ENCODE data around the gene AHDC1.
"Not testable (repeated sequence)": the region's sequence is repeated elsewhere in the genome, so short reads cannot be mapped to it uniquely, and the experiment has no call there.

Gene AHDC1

GRCh38 chr1:27519331-27520258 lies 84.3 kb downstream of the AHDC1 start:
- FAIRE-seq (no peak), DNase-seq (ENCODE audit: low spot score) (no peak)

- FAIRE-seq (no peak), DNase-seq (ENCODE audit: low spot score) (no peak)
Measured at GRCh38 chr1:27518808-27519207, 85.1 kb downstream of the AHDC1 start.

GRCh38 chr1:27517907-27518718 lies 85.8 kb downstream of the AHDC1 start:
- FAIRE-seq (no peak), DNase-seq (ENCODE audit: low spot score) (no peak)

- FAIRE-seq (no peak), DNase-seq (ENCODE audit: low spot score) (no peak)
Measured at GRCh38 chr1:27517301-27517700, 86.6 kb downstream of the AHDC1 start.

- no peak for DNase-seq (ENCODE audit: low spot score)
- no peak for FAIRE-seq
Measured at GRCh38 chr1:27515626-27516025, 88.3 kb downstream of the AHDC1 start.

GRCh38 chr1:27513958-27514357 lies 90.0 kb downstream of the AHDC1 start:
- FAIRE-seq = no peak
- no peak for DNase-seq (ENCODE audit: low spot score)

GRCh38 chr1:27513528-27513927 lies 90.4 kb downstream of the AHDC1 start:
- DNase-seq (ENCODE audit: low spot score) (no peak), FAIRE-seq (no peak)

- DNase-seq (ENCODE audit: low spot score) (no peak), FAIRE-seq (no peak)
Measured at GRCh38 chr1:27509127-27510080, 94.5 kb downstream of the AHDC1 start.

- DNase-seq (ENCODE audit: low spot score) (no peak), FAIRE-seq (no peak)
Measured at GRCh38 chr1:27507960-27508665, 95.8 kb downstream of the AHDC1 start.

- no peak for DNase-seq (ENCODE audit: low spot score)
- FAIRE-seq = no peak
Measured at GRCh38 chr1:27506703-27507102, 97.2 kb downstream of the AHDC1 start.

- DNase-seq (ENCODE audit: low spot score) (no peak), FAIRE-seq (no peak)
Measured at GRCh38 chr1:27505420-27505680, 98.6 kb downstream of the AHDC1 start.

GRCh38 chr1:27504588-27505419 lies 99.1 kb downstream of the AHDC1 start:
- no peak for DNase-seq (ENCODE audit: low spot score)
- no peak for FAIRE-seq

- DNase-seq (ENCODE audit: low spot score) (no peak), FAIRE-seq (no peak)
Measured at GRCh38 chr1:27503844-27504587, 99.9 kb downstream of the AHDC1 start.

- FAIRE-seq (no peak), DNase-seq (ENCODE audit: low spot score) (no peak)
Measured at GRCh38 chr1:27503033-27503432, 100.9 kb downstream of the AHDC1 start.

GRCh38 chr1:27501159-27501558 lies 102.8 kb downstream of the AHDC1 start:
- FAIRE-seq; DNase-seq (ENCODE audit: low spot score): not testable (repeated sequence)

- FAIRE-seq (no peak), DNase-seq (ENCODE audit: low spot score) (no peak)
Measured at GRCh38 chr1:27499142-27499541, 104.8 kb downstream of the AHDC1 start.

- FAIRE-seq (no peak), DNase-seq (ENCODE audit: low spot score) (no peak)
Measured at GRCh38 chr1:27496604-27497155, 107.3 kb downstream of the AHDC1 start.

GRCh38 chr1:27492796-27493195 lies 111.1 kb downstream of the AHDC1 start:
- no peak for FAIRE-seq
- no peak for DNase-seq (ENCODE audit: low spot score)
